ENCODE results near the gene SLC23A1. TPM values are rescaled to one million over a fixed set of nuclear protein-coding genes. Genes with fewer than 3 reads are reported as not detected.

The SLC23A1 gene
- total RNA-seq, 1 donor from 2014 or later, result 1.4 TPM

DNA sequence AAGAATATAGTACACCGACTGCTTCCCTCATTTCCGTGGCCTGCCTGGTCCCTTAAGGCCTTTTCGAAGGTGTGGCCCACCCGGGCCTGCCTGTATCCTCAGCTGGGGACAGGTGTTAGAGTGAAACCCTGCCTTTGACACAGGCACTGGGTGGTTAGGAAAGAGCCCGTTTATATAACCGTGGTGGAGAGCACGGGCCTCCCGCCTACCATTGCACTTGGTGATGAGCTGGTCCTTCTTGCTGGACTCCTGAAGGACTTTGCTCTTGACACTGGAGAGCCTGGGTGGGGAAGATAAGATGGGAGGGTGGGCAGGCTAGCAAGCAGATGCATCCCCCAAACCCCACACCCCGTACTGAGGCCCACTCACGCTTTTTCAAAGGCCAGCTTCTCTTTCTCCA is 18.4 kb upstream of the SLC23A1 start:
- no peaks in the 10 kb centered on the region for H3K36me3 ChIP-seq
- TF ChIP-seq, protein P1, sequence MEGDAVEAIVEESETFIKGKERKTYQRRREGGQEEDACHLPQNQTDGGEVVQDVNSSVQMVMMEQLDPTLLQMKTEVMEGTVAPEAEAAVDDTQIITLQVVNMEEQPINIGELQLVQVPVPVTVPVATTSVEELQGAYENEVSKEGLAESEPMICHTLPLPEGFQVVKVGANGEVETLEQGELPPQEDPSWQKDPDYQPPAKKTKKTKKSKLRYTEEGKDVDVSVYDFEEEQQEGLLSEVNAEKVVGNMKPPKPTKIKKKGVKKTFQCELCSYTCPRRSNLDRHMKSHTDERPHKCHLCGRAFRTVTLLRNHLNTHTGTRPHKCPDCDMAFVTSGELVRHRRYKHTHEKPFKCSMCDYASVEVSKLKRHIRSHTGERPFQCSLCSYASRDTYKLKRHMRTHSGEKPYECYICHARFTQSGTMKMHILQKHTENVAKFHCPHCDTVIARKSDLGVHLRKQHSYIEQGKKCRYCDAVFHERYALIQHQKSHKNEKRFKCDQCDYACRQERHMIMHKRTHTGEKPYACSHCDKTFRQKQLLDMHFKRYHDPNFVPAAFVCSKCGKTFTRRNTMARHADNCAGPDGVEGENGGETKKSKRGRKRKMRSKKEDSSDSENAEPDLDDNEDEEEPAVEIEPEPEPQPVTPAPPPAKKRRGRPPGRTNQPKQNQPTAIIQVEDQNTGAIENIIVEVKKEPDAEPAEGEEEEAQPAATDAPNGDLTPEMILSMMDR (IDR thresholded peaks at IDR 0.05), result no peak
- ATAC-seq, result no peak
- H3K9me3 ChIP-seq, result no peaks in the 10 kb centered on the region
- no peaks in the 10 kb centered on the region for H3K27me3 ChIP-seq (ENCODE audit: low read depth)
- no peak for DNase-seq
- no peak overlapping the region for H3K27ac ChIP-seq
- intact Hi-C loops (cut with DNase I), result no loop called here
- H3K4me3 ChIP-seq, result no peak overlapping the region
- peaks cover 19% of the 10 kb centered on the region for H3K4me1 ChIP-seq

DNA sequence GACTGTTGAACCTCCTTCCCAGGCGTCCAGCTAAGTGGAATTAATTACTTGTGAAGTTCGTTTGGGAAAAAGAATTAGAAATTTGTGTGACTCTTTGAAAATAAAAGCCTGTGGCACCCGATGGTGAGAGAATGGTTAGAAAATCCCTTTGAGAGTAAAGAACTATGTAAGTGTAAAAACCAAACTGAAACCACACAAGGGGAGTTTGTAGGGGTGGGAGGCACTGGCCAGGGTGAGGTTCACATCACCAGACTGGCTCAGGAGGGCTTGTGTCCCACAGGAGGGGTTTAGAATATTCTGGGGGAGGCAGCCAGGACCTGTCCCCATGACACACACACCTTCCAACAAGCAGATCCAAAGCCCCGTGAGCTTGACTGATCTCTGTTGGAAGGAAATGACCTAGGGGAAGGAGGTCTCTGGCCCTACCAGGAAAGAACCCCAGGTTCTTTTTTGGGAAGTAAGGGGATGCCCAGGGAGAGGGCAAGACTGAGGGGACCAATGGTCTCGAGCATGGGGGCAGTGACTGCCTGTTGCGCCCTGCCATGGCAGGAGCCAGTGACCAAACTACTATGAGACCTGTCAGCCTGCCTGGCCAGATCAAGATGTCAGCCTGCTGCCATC is 16.5 kb upstream of the SLC23A1 start:
- intact Hi-C loops (cut with DNase I), result no loop called here
- TF ChIP-seq, protein P1 (IDR thresholded peaks at IDR 0.05), result no peak
- H3K27me3 ChIP-seq (ENCODE audit: low read depth), result peaks cover 10% of the 10 kb centered on the region

GRCh38 chr5:139397921-139398320 is 14.8 kb upstream of the SLC23A1 start:
- H3K27me3 ChIP-seq (ENCODE audit: low read depth), result peaks cover 27% of the 10 kb centered on the region
- H3K4me1 ChIP-seq, result peaks cover 29% of the 10 kb centered on the region
- no peak for ATAC-seq
- DNase-seq, result no peak
- no peaks in the 10 kb centered on the region for H3K36me3 ChIP-seq
- H3K27ac ChIP-seq, result no peak overlapping the region
- intact Hi-C loops (cut with DNase I), result no loop called here
- no peak overlapping the region for H3K4me3 ChIP-seq
- H3K9me3 ChIP-seq, result no peaks in the 10 kb centered on the region
- TF ChIP-seq, protein P1 (IDR thresholded peaks at IDR 0.05), result no peak

More for the DNA sequence above, 16.5 kb upstream of the SLC23A1 start:
- H3K4me1 ChIP-seq, result peaks cover 25% of the 10 kb centered on the region
- H3K27ac ChIP-seq, result no peak overlapping the region
- ATAC-seq (no peak), DNase-seq (no peak)
- H3K36me3 ChIP-seq, result no peaks in the 10 kb centered on the region
- H3K4me3 ChIP-seq, result no peak overlapping the region
- H3K9me3 ChIP-seq, result no peaks in the 10 kb centered on the region

DNA sequence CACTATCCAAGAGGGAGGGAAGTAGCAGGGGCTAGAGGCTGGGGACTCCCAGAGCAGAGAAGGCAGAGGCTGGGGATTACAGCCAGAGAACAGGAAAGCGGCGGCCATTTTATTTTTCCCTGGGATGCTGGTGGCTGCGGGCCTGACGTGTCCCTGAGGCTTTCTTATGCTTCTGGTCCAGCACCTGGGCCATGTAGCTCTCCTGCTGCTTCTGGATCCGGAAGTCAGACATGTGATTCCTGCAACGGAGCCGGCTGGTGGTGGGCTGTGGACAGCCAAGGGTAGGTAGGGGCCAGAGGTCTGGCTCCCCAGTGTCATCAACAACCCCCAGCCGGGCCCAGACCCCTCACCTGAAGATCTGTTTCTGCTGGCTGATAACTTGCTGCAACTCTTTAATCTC is 13.6 kb upstream of the SLC23A1 start:
- intact Hi-C loops (cut with DNase I), result no loop called here
- H3K9me3 ChIP-seq, result no peaks in the 10 kb centered on the region
- H3K4me1 ChIP-seq, result peaks cover 31% of the 10 kb centered on the region
- TF ChIP-seq, protein P1 (IDR thresholded peaks at IDR 0.05), result no peak
- ATAC-seq (no peak), DNase-seq (no peak)
- no peak overlapping the region for H3K27ac ChIP-seq
- no peaks in the 10 kb centered on the region for H3K36me3 ChIP-seq
- H3K4me3 ChIP-seq, result no peak overlapping the region
- H3K27me3 ChIP-seq (ENCODE audit: low read depth), result peaks cover 31% of the 10 kb centered on the region

GRCh38 chr5:139395844-139396640 is 12.9 kb upstream of the SLC23A1 start:
- peaks cover 35% of the 10 kb centered on the region for H3K4me1 ChIP-seq
- no peak overlapping the region for H3K27ac ChIP-seq
- no peaks in the 10 kb centered on the region for H3K36me3 ChIP-seq
- H3K4me3 ChIP-seq, result no peak overlapping the region
- intact Hi-C loops (cut with DNase I), result no loop called here
- ATAC-seq (no peak), DNase-seq (no peak)
- TF ChIP-seq, protein P1 (IDR thresholded peaks at IDR 0.05), result no peak
- peaks cover 31% of the 10 kb centered on the region for H3K27me3 ChIP-seq (ENCODE audit: low read depth)
- H3K9me3 ChIP-seq, result no peaks in the 10 kb centered on the region
